Measurements from ENCODE around the gene PROSER2. TPM values are rescaled to one million over a fixed set of nuclear protein-coding genes. Genes with fewer than 3 reads are reported as not detected.
A peak's percentile ranks its signal among the peaks of the same experiment; 100 is the strongest.

PROSER2 gene
- total and polyA plus RNA-seq, 9 of the 15 experiments (the other 6 are each of a cell fraction or from before 2014, with no cell fraction given) = 0.62 to 14.8 (median 2.9) TPM

GRCh38 chr10:11794566-11794965 lies 28.6 kb upstream of the PROSER2 start:
- peak; percentile 76 for TF ChIP-seq HMBOX1 (IDR thresholded peaks at IDR 0.05)
- TF ChIP-seq RBM39 (optimal IDR thresholded peaks at IDR 0.05; ENCODE audit: low read depth, low read length) = no peak
- BruUV-seq (replicated peaks) = no TSS peak
- intact Hi-C loops (cut with micrococcal nuclease) = no loop called here
- Histone ChIP-seq H3K27me3 (ENCODE audit: control insufficient read depth in 2 of 2, insufficient read depth in 2 of 2, low read length in 2 of 2) (peaks cover 20 to 30% of the 10 kb centered on the region in 2 experiments), H3K4me2 (ENCODE audit: insufficient read depth, low read length) (no peak overlapping the region), H3K4me1 (replicated peaks in 1 of 2; ENCODE audit: control insufficient read depth in 2 of 2, insufficient read depth in 2 of 2, low read length in 2 of 2) (peaks cover 3 to 12% of the 10 kb centered on the region in 2 experiments; a peak in 4 of 5 replicates), H3K27ac (ENCODE audit: extremely low read depth, low read depth, low read length) (no peak overlapping the region), H2AFZ (ENCODE audit: low read depth, low read length) (no peak overlapping the region), H3K36me3 (ENCODE audit: control insufficient read depth, insufficient read depth, low read length) (no peaks in the 10 kb centered on the region), H3K4me3 (no peak overlapping the region), H3K79me2 (ENCODE audit: control insufficient read depth, insufficient read depth, low read length) (no peaks in the 10 kb centered on the region), H3K9ac (ENCODE audit: insufficient read depth in 1 of 2, low read depth in 2 of 2, low read length in 2 of 2) (no peak overlapping the region), H3K9me3 (replicated peaks; ENCODE audit: control insufficient read depth, insufficient read depth, low read depth, low read length) (no peaks in the 10 kb centered on the region), H3K9me1 (ENCODE audit: control insufficient read depth, insufficient read depth, low read length) (no peaks in the 10 kb centered on the region), H4K20me1 (replicated peaks; ENCODE audit: control insufficient read depth, insufficient read depth, low read length) (no peaks in the 10 kb centered on the region)
- 47% methylated on average over 5 of the region's 5 CpGs for WGBS (ENCODE audit: insufficient coverage, low coverage, missing lambda C conversion rate)
- FAIRE-seq (no peak), DNase-seq (ENCODE audit: extremely low read depth in 1 of 4, low spot score in 3 of 4) (no peak), ATAC-seq (no peak)
- CTCF ChIA-PET (ENCODE audit: low intra/inter-chr PET ratio) = no interaction called here
- POLR2A ChIA-PET = no interaction called here
- in situ Hi-C loops (cut with MboI) = loop anchor here (25.0 kb wide), 1 partner anchor 918 kb away; no protein-coding TSS in a partner anchor

GRCh38 chr10:11795101-11795920 lies 27.8 kb upstream of the PROSER2 start:
- H3K9me3 ChIP-seq (replicated peaks; ENCODE audit: control insufficient read depth, insufficient read depth, low read depth, low read length) = no peaks in the 10 kb centered on the region
- intact Hi-C loops (cut with micrococcal nuclease) = no loop called here
- BruUV-seq (replicated peaks) = no TSS peak
- DNase-seq (ENCODE audit: extremely low read depth in 1 of 4, low spot score in 3 of 4) (no peak), ATAC-seq (no peak), FAIRE-seq (no peak)
- no peak overlapping the region for H3K4me3 ChIP-seq
- no peaks in the 10 kb centered on the region for H3K36me3 ChIP-seq (ENCODE audit: control insufficient read depth, insufficient read depth, low read length)
- WGBS (ENCODE audit: insufficient coverage, low coverage, missing lambda C conversion rate) = 59% methylated on average over 21 of the region's 25 CpGs
- H2AFZ ChIP-seq (ENCODE audit: low read depth, low read length) = no peak overlapping the region
- peaks cover 3 to 12% of the 10 kb centered on the region in 2 experiments; a peak in 4 of 5 replicates for H3K4me1 ChIP-seq (replicated peaks in 1 of 2; ENCODE audit: control insufficient read depth in 2 of 2, insufficient read depth in 2 of 2, low read length in 2 of 2)
- no peak overlapping the region for H3K27ac ChIP-seq (ENCODE audit: extremely low read depth, low read depth, low read length)
- POLR2A ChIA-PET = no interaction called here
- in situ Hi-C loops (cut with MboI) = loop anchor here (5.0 to 25.0 kb wide), 2 partner anchors 192 to 917 kb away; no protein-coding TSS in a partner anchor
- no peak overlapping the region for H3K4me2 ChIP-seq (ENCODE audit: insufficient read depth, low read length)
- no peaks in the 10 kb centered on the region for H3K9me1 ChIP-seq (ENCODE audit: control insufficient read depth, insufficient read depth, low read length)
- no peak overlapping the region for H3K9ac ChIP-seq (ENCODE audit: insufficient read depth in 1 of 2, low read depth in 2 of 2, low read length in 2 of 2)
- CTCF ChIA-PET (ENCODE audit: low intra/inter-chr PET ratio) = no interaction called here
- H4K20me1 ChIP-seq (replicated peaks; ENCODE audit: control insufficient read depth, insufficient read depth, low read length) = no peaks in the 10 kb centered on the region
- H3K79me2 ChIP-seq (ENCODE audit: control insufficient read depth, insufficient read depth, low read length) = no peaks in the 10 kb centered on the region
- peaks cover 13 to 26% of the 10 kb centered on the region in 2 experiments; a peak in 4 of 5 replicates for H3K27me3 ChIP-seq (ENCODE audit: control insufficient read depth in 2 of 2, insufficient read depth in 2 of 2, low read length in 2 of 2)
- TF ChIP-seq ZBTB5 (IDR thresholded peaks at IDR 0.05) (no peak), TRIM24 (IDR thresholded peaks at IDR 0.05) (peak; percentile 29 to 44; a peak in 2 of 4 replicates)
